WERI-Rb-1 (cell line): ENCODE results near the gene RFESD.

Experiments
- DNase-seq: peaks from one replicate; pipeline ENCODE4 v3.0.0-alpha.2; 2020
- H3K27ac ChIP-seq: fragments of 250-450 bp; sonication (Bioruptor Pico); 2 replicates; pipeline ENCODE4 v1.5.1; 2020; ENCODE audit warnings: mild to moderate bottlenecking, moderate library complexity
- H3K27me3 ChIP-seq: fragments of 250-450 bp; sonication (Bioruptor Pico); 2 replicates; pipeline ENCODE4 v1.5.1; 2021; ENCODE audit warnings: mild to moderate bottlenecking, low read depth, moderate library complexity; ENCODE audit not compliant: insufficient read depth, severe bottlenecking
- H3K36me3 ChIP-seq: fragments of 250-450 bp; sonication (Bioruptor Pico); 2 replicates; pipeline ENCODE4 v1.5.1; 2020; ENCODE audit warnings: mild to moderate bottlenecking, moderate library complexity
- H3K4me3 ChIP-seq: 2 replicates; pipeline ENCODE4 v1.5.1; 2011; ENCODE audit warnings: low read depth, mild to moderate bottlenecking, control low read depth, low read length
- H3K9me3 ChIP-seq: fragments of 250-450 bp; sonication (Bioruptor Pico); 2 replicates; pipeline ENCODE4 v1.5.1; 2021; ENCODE audit warnings: mild to moderate bottlenecking, moderate library complexity; ENCODE audit not compliant: severe bottlenecking
- TF ChIP-seq, protein P1 (sequence below): IDR thresholded peaks from 2 replicates; pipeline ENCODE4 v1.5.1; 2011; ENCODE audit warnings: low read depth, mild to moderate bottlenecking, control low read depth, inconsistent platforms, low read length

The RFESD gene

DNA sequence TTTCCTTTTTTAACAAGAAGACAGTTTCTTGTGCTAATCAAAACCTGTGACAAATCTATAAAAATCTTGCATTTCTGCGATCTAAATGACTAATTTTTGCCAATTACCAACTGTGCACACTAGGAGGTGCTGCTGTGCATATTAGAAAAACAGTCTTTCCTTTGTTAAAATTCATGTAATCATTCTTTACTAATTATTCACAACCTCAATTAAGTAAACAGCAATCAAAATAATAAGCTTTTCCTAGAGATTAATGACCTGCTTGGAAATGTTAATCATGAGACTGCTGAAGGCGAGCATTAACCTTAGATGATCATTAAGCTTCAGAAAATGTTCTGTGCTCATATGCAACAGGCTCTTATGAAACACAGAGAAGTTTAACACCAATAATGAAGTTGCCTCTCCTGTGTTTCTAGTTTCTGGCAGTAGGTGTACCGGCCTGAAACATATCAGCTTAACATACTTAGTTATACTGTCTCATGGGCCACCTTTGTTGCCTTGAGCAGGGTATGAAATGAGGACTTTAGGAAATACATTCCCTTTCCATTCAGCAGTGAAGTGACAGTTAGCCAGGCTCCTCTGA, 17.7 kb downstream of the RFESD start:
- Histone ChIP-seq H3K27ac (no peak overlapping the region), H3K4me3 (no peak overlapping the region), H3K9me3 (no peaks in the 10 kb centered on the region), H3K36me3 (no peaks in the 10 kb centered on the region), H3K27me3 (no peaks in the 10 kb centered on the region)
- TF ChIP-seq, protein P1, sequence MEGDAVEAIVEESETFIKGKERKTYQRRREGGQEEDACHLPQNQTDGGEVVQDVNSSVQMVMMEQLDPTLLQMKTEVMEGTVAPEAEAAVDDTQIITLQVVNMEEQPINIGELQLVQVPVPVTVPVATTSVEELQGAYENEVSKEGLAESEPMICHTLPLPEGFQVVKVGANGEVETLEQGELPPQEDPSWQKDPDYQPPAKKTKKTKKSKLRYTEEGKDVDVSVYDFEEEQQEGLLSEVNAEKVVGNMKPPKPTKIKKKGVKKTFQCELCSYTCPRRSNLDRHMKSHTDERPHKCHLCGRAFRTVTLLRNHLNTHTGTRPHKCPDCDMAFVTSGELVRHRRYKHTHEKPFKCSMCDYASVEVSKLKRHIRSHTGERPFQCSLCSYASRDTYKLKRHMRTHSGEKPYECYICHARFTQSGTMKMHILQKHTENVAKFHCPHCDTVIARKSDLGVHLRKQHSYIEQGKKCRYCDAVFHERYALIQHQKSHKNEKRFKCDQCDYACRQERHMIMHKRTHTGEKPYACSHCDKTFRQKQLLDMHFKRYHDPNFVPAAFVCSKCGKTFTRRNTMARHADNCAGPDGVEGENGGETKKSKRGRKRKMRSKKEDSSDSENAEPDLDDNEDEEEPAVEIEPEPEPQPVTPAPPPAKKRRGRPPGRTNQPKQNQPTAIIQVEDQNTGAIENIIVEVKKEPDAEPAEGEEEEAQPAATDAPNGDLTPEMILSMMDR: peak; percentile 47; the same call in 1 of the 2 replicates
- no peak for DNase-seq

GRCh38 chr5:95667061-95667618, 20.6 kb downstream of the RFESD start:
- Histone ChIP-seq H3K27me3 (no peaks in the 10 kb centered on the region), H3K27ac (no peak overlapping the region), H3K4me3 (no peak overlapping the region), H3K9me3 (no peaks in the 10 kb centered on the region), H3K36me3 (no peaks in the 10 kb centered on the region)
- TF ChIP-seq, protein P1: no peak
- no peak for DNase-seq

GRCh38 chr5:95667678-95668077, 21.1 kb downstream of the RFESD start:
- no peak overlapping the region for H3K27ac ChIP-seq
- no peaks in the 10 kb centered on the region for H3K27me3 ChIP-seq
- H3K4me3 ChIP-seq: no peak overlapping the region
- TF ChIP-seq, protein P1: no peak
- no peak for DNase-seq
- H3K36me3 ChIP-seq: no peaks in the 10 kb centered on the region
- H3K9me3 ChIP-seq: no peaks in the 10 kb centered on the region

- no peak for DNase-seq
These were observed 21.6 kb downstream of the RFESD start for GRCh38 chr5:95668216-95668615.

GRCh38 chr5:95668728-95669127, 22.2 kb downstream of the RFESD start:
- TF ChIP-seq, protein P1: no peak
- Histone ChIP-seq H3K4me3 (no peak overlapping the region), H3K27ac (no peak overlapping the region), H3K27me3 (no peaks in the 10 kb centered on the region), H3K9me3 (no peaks in the 10 kb centered on the region), H3K36me3 (no peaks in the 10 kb centered on the region)
- no peak for DNase-seq

More at GRCh38 chr5:95668216-95668615, 21.6 kb downstream of the RFESD start:
- no peaks in the 10 kb centered on the region for H3K27me3 ChIP-seq
- TF ChIP-seq, protein P1: no peak
- H3K4me3 ChIP-seq: no peak overlapping the region
- H3K36me3 ChIP-seq: no peaks in the 10 kb centered on the region
- no peaks in the 10 kb centered on the region for H3K9me3 ChIP-seq
- no peak overlapping the region for H3K27ac ChIP-seq

DNA sequence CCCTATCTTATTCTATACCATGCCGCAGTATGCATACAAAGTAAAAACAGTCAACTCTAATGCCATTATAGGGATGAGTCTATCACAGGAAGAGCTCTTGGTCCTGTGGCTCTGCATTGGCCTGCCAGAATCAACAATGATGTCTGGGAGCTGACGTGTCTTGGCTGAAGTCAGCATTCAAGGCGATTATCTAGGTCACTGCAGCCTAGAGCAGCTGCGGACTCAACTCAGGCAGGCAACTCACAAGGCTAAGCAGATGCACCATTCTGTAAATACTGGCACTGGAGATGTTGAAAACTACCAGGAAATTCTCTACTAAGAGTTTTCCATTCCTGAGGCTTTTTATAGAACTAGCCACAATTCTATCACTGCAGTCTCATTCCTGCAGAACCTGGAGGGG, 23.0 kb downstream of the RFESD start:
- Histone ChIP-seq H3K9me3 (no peaks in the 10 kb centered on the region), H3K36me3 (no peaks in the 10 kb centered on the region), H3K27me3 (no peaks in the 10 kb centered on the region), H3K27ac (no peak overlapping the region), H3K4me3 (no peak overlapping the region)
- TF ChIP-seq, protein P1: no peak
- DNase-seq: peak; percentile 26
